ENCODE results near the gene PNLIPRP3.

PNLIPRP3 gene

DNA sequence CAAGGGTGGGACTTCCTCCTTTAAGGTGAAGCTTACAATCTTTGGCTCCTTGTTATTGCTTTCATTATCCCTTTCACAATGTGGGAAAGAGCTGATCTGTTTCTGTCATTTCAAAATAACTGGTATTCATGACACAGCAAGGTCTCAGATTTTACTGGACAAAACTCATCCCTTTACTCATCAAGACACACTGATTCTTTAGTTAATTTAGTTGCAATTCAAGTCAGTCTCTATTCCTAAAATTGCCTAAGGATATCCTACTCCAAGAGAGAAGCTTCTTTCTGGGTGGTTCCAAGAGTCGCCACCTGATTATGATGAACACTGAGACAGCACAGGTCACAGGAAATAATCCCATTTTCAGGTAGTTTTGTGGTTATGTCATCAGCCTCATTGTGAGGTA lies 5.8 kb upstream of the PNLIPRP3 start:
- no peak for TF ChIP-seq CTCF (IDR thresholded peaks at IDR 0.05; ENCODE audit: low read depth, low read length)

DNA sequence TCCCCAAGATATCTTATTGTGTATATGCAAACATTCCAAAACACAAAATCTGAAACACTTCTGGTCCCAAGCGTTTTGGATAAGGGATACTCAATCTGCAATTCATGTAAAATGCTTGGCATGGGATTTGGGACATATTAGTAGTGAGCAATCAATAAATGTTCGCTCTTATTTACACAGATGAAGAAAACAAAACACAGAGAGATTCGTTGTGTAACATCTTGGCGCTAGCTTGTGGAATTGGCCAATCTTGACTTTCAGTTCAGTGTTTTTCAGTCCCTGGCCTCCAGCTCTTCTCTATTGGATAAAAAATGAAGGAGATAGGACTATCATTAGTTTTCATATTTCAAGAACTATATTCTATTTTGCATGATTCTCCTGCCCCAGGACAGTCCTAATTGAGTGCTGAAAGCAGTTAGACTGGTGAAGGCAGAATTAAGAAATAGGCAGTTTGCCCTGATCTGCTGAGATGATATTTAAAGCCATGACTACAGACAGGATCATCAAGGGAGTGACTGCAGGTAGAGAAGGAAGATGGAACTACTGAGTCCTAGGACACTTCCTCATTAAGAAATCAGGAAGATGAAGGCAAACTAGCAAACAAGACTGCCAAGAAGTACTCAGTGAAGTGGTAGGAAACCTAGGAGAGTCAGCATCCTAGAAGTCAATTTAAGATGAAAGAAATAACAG lies 1.8 kb downstream of the PNLIPRP3 start:
- no peak for DNase-seq (ENCODE audit: low read depth in 2 of 2)
- no peak for TF ChIP-seq CTCF (IDR thresholded peaks at IDR 0.05; ENCODE audit: low read depth, low read length)
- H3K4me3 ChIP-seq (replicated peaks in 1 of 2; ENCODE audit: low read depth in 2 of 2, low read length in 2 of 2) = no peak overlapping the region

More for the DNA sequence above, 5.8 kb upstream of the PNLIPRP3 start:
- DNase-seq (ENCODE audit: low read depth in 2 of 2) = no peak
- H3K4me3 ChIP-seq (replicated peaks in 1 of 2; ENCODE audit: low read depth in 2 of 2, low read length in 2 of 2) = no peak overlapping the region

DNA sequence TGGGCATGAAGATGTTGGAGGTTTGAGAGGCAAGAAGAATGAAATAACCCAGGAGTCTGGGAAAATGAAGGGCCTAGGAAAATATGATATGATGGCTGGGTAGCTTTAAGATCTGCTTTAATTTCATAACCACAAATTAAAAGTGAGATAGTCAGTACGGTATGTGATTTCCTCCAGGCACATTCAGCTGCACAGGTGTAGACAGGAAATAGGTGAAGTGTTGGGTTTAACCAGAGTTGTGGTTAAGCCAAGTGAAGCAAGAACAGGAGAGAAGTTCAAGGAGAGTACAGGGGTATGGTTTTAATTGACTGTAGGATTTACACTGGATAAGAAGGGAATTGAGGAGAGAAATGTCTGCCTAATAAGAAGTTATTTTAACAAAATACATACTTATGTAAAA lies 2.6 kb downstream of the PNLIPRP3 start:
- no peak for DNase-seq (ENCODE audit: low read depth in 2 of 2)
- no peak overlapping the region for H3K4me3 ChIP-seq (replicated peaks in 1 of 2; ENCODE audit: low read depth in 2 of 2, low read length in 2 of 2)
- no peak for TF ChIP-seq CTCF (IDR thresholded peaks at IDR 0.05; ENCODE audit: low read depth, low read length)

DNA sequence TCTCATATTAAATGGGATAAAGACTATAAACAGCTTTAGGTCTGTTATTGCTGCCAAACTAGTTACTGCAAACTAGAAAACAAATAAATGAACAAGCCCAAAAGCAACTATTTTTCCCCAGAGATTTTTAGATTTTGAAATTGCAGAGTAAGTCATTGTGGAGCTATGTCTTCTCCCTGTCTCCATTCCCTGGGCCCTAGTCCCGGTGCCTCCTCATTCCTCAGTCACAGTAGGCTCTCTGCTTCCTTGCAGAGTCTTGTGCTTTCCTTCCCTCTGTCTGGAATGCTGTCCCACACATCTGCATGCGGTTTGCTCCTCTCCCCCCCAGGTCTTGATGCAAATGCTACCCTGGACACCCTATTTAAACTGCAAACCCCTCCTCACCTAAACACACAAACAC lies 4.0 kb downstream of the PNLIPRP3 start:
- no peak overlapping the region for H3K4me3 ChIP-seq (replicated peaks in 1 of 2; ENCODE audit: low read depth in 2 of 2, low read length in 2 of 2)
- TF ChIP-seq CTCF (IDR thresholded peaks at IDR 0.05; ENCODE audit: low read depth, low read length) = no peak
- no peak for DNase-seq (ENCODE audit: low read depth in 2 of 2)

- H3K4me3 ChIP-seq (replicated peaks in 1 of 2; ENCODE audit: low read depth in 2 of 2, low read length in 2 of 2) = no peak overlapping the region
- no peak for DNase-seq (ENCODE audit: low read depth in 2 of 2)
- no peak for TF ChIP-seq CTCF (IDR thresholded peaks at IDR 0.05; ENCODE audit: low read depth, low read length)
Observed at GRCh38 chr10:116437076-116437692, 9.5 kb downstream of the PNLIPRP3 start.

- TF ChIP-seq CTCF (IDR thresholded peaks at IDR 0.05; ENCODE audit: low read depth, low read length) = no peak
- no peak overlapping the region for H3K4me3 ChIP-seq (replicated peaks in 1 of 2; ENCODE audit: low read depth in 2 of 2, low read length in 2 of 2)
- DNase-seq (ENCODE audit: low read depth in 2 of 2) = no peak
Observed at GRCh38 chr10:116440330-116441030, 12.8 kb downstream of the PNLIPRP3 start.

All from cardiac fibroblast (primary cell).